ENCODE results near the gene SUGCT. TPM values are rescaled to one million over a fixed set of nuclear protein-coding genes. Genes with fewer than 3 reads are reported as not detected.

The SUGCT gene
- total RNA-seq, 1 experiment from 2014 or later, result 1.6 TPM

- intact Hi-C loops (cut with micrococcal nuclease; ENCODE audit: unreplicated experiment), result no loop called here
These were observed 753.7 kb downstream of the SUGCT start for GRCh38 chr7:40888499-40888898.

DNA sequence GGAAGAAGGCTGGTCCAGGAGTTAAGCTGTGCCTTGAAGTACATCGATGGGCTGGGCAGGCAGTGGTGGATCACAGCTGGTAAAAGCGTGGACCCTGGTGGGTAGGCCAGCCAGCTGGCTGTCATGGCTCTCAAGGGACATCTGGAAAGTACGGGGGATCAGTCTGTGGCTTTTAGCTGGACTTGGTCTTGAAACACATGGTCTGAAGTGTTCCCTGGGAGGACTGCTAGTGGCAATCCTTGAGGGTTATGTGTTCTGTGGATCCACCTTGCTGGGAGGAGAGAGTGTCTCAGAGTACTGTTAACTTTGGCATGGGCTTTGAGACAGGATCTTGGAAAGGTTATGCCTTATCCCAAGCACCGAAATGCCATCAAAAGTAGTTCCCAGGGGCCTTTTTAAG, 754.3 kb downstream of the SUGCT start:
- peaks cover 16% of the 10 kb centered on the region for H3K9me3 Mint-ChIP-seq (ENCODE audit: low read depth, unreplicated experiment)
- CTCF ChIA-PET, result interaction anchor here (1.3 kb wide), 1 partner anchor 13 kb away, joined by 4 read pairs; no protein-coding TSS in a partner anchor
- peaks cover 9% of the 10 kb centered on the region for H3K4me1 Mint-ChIP-seq (ENCODE audit: low read depth, unreplicated experiment)
- no TSS peak for BruUV-seq (replicated peaks)
- H3K36me3 Mint-ChIP-seq (ENCODE audit: insufficient read depth, unreplicated experiment), result no peaks in the 10 kb centered on the region
- intact Hi-C loops (cut with micrococcal nuclease; ENCODE audit: unreplicated experiment), result no loop called here
- H3K27me3 Mint-ChIP-seq (ENCODE audit: unreplicated experiment), result no peaks in the 10 kb centered on the region
- H3K4me3 Mint-ChIP-seq (ENCODE audit: low read depth, unreplicated experiment), result no peak overlapping the region
- no peak overlapping the region for H3K27ac Mint-ChIP-seq (ENCODE audit: unreplicated experiment)
- no peak for DNase-seq
- TF ChIP-seq, protein P1, sequence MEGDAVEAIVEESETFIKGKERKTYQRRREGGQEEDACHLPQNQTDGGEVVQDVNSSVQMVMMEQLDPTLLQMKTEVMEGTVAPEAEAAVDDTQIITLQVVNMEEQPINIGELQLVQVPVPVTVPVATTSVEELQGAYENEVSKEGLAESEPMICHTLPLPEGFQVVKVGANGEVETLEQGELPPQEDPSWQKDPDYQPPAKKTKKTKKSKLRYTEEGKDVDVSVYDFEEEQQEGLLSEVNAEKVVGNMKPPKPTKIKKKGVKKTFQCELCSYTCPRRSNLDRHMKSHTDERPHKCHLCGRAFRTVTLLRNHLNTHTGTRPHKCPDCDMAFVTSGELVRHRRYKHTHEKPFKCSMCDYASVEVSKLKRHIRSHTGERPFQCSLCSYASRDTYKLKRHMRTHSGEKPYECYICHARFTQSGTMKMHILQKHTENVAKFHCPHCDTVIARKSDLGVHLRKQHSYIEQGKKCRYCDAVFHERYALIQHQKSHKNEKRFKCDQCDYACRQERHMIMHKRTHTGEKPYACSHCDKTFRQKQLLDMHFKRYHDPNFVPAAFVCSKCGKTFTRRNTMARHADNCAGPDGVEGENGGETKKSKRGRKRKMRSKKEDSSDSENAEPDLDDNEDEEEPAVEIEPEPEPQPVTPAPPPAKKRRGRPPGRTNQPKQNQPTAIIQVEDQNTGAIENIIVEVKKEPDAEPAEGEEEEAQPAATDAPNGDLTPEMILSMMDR (IDR thresholded peaks at IDR 0.05; ENCODE audit: unreplicated experiment), result no peak

More at GRCh38 chr7:40888499-40888898, 753.7 kb downstream of the SUGCT start:
- H3K36me3 Mint-ChIP-seq (ENCODE audit: insufficient read depth, unreplicated experiment), result no peaks in the 10 kb centered on the region
- H3K27ac Mint-ChIP-seq (ENCODE audit: unreplicated experiment), result no peak overlapping the region
- peaks cover 16% of the 10 kb centered on the region for H3K9me3 Mint-ChIP-seq (ENCODE audit: low read depth, unreplicated experiment)
- CTCF ChIA-PET, result interaction anchor here (0.6 to 1.3 kb wide), 2 partner anchors 14 to 726 kb away, joined by 3 to 4 read pairs; no protein-coding TSS in a partner anchor
- no peak overlapping the region for H3K4me3 Mint-ChIP-seq (ENCODE audit: low read depth, unreplicated experiment)
- BruUV-seq (replicated peaks), result no TSS peak
- no peaks in the 10 kb centered on the region for H3K27me3 Mint-ChIP-seq (ENCODE audit: unreplicated experiment)
- no peak for DNase-seq
- H3K4me1 Mint-ChIP-seq (ENCODE audit: low read depth, unreplicated experiment), result peaks cover 9% of the 10 kb centered on the region
- TF ChIP-seq, protein P1 (IDR thresholded peaks at IDR 0.05; ENCODE audit: unreplicated experiment), result no peak

- TF ChIP-seq, protein P1 (IDR thresholded peaks at IDR 0.05; ENCODE audit: unreplicated experiment), result no peak
- H3K4me1 Mint-ChIP-seq (ENCODE audit: low read depth, unreplicated experiment), result peaks cover 9% of the 10 kb centered on the region
- intact Hi-C loops (cut with micrococcal nuclease; ENCODE audit: unreplicated experiment), result no loop called here
- CTCF ChIA-PET, result no interaction called here
- DNase-seq, result no peak
- H3K27me3 Mint-ChIP-seq (ENCODE audit: unreplicated experiment), result no peaks in the 10 kb centered on the region
- H3K4me3 Mint-ChIP-seq (ENCODE audit: low read depth, unreplicated experiment), result no peak overlapping the region
- H3K36me3 Mint-ChIP-seq (ENCODE audit: insufficient read depth, unreplicated experiment), result no peaks in the 10 kb centered on the region
- BruUV-seq (replicated peaks), result no TSS peak
- H3K9me3 Mint-ChIP-seq (ENCODE audit: low read depth, unreplicated experiment), result peaks cover 16% of the 10 kb centered on the region
- no peak overlapping the region for H3K27ac Mint-ChIP-seq (ENCODE audit: unreplicated experiment)
These were observed 754.7 kb downstream of the SUGCT start for GRCh38 chr7:40889539-40889938.

DNA sequence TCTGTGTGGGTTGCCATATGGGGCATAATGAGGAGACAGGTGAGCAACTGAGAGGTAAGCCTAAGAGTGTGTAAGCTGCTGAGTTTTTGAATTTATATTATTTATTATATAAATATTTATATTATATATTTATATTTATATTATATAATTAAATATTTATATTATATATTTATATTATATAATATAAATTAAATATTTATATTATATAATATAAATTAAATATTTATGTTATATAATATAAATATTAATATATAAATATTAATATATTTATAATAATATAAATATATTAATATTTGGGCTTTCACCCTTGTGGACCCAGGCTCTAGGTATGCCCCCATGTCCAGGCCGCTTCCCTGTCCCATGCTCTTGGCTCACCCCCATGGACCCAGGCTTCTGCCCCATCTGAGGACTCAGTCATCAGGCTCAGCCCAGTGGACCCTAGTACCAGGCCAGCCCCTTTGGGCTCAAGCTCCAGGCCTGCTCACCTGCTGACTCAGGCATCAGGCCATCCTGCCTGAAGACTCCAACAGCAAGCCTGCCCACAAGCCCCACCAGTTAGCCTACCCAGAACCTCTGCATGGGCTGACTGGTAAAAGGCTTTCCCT, 755.4 kb downstream of the SUGCT start:
- no peak for DNase-seq
- Mint-ChIP-seq H3K9me3 (ENCODE audit: low read depth, unreplicated experiment) (peaks cover 18% of the 10 kb centered on the region), H3K4me1 (ENCODE audit: low read depth, unreplicated experiment) (peaks cover 8% of the 10 kb centered on the region), H3K4me3 (ENCODE audit: low read depth, unreplicated experiment) (no peak overlapping the region), H3K36me3 (ENCODE audit: insufficient read depth, unreplicated experiment) (no peaks in the 10 kb centered on the region), H3K27me3 (ENCODE audit: unreplicated experiment) (no peaks in the 10 kb centered on the region), H3K27ac (ENCODE audit: unreplicated experiment) (no peak overlapping the region)
- intact Hi-C loops (cut with micrococcal nuclease; ENCODE audit: unreplicated experiment), result no loop called here
- no TSS peak for BruUV-seq (replicated peaks)
- TF ChIP-seq, protein P1 (IDR thresholded peaks at IDR 0.05; ENCODE audit: unreplicated experiment), result no peak
- CTCF ChIA-PET, result no interaction called here

Measured in Calu3 (cell line).